Measurements from ENCODE around the gene RNU11. TPM values are rescaled to one million over a fixed set of nuclear protein-coding genes. Genes with fewer than 3 reads are reported as not detected.

Gene RNU11
- total and polyA plus RNA-seq, 2 of the 4 experiments (the other 2 are of a cell fraction) = not detected

GRCh38 chr1:28631713-28632112 is 16.7 kb upstream of the RNU11 start:
- Histone ChIP-seq H2BK5ac (ENCODE audit: low read depth, low read length, poor library complexity, severe bottlenecking) (no peak overlapping the region), H2AK5ac (ENCODE audit: low read depth, low read length) (no peak overlapping the region), H4K5ac (ENCODE audit: low read depth, low read length) (no peak overlapping the region), H4K91ac (ENCODE audit: insufficient read depth, low read depth, low read length) (no peak overlapping the region), H3K27me3 (ENCODE audit: control insufficient read depth, insufficient read depth, low read length) (no peaks in the 10 kb centered on the region), H3K56ac (ENCODE audit: extremely low read depth, insufficient read depth, low read length) (no peak overlapping the region), H3K27ac (ENCODE audit: insufficient read depth, low read length) (no peak overlapping the region), H3K18ac (ENCODE audit: low read depth, low read length) (no peak overlapping the region), H4K8ac (ENCODE audit: low read depth in 2 of 2, low read length in 2 of 2) (no peak overlapping the region), H3K14ac (replicated peaks; ENCODE audit: low read depth, low read length) (no peak overlapping the region), H2BK20ac (ENCODE audit: low read depth, low read length) (no peak overlapping the region), H3K9ac (ENCODE audit: low read depth, low read length) (no peak overlapping the region), H2BK120ac (ENCODE audit: low read depth, low read length) (no peak overlapping the region), H2AFZ (replicated peaks; ENCODE audit: low read length, poor library complexity) (no peak overlapping the region), H3K4ac (ENCODE audit: low read depth, low read length) (no peak overlapping the region), H3K79me1 (ENCODE audit: low read depth in 1 of 2, low read length in 2 of 2) (peaks cover 9 to 22% of the 10 kb centered on the region in 2 experiments), H3K23ac (ENCODE audit: low read depth, low read length) (no peak overlapping the region), H3K4me1 (ENCODE audit: control insufficient read depth, insufficient read depth, low read length) (no peaks in the 10 kb centered on the region), H3K4me2 (ENCODE audit: low read depth, low read length) (no peak overlapping the region), H4K20me1 (ENCODE audit: insufficient read depth, low read length) (no peaks in the 10 kb centered on the region), H3K9me1 (ENCODE audit: insufficient read depth, low read length) (no peaks in the 10 kb centered on the region), H3K36me3 (ENCODE audit: control insufficient read depth, insufficient read depth, low read length) (0 out of 2 replicates have a peak, but pooled peaks cover 2% of the 10 kb centered on the region), H2AK9ac (replicated peaks; ENCODE audit: low read depth, low read length, poor library complexity) (no peak overlapping the region), H3K9me3 (ENCODE audit: control insufficient read depth, insufficient read depth, low read length) (no peaks in the 10 kb centered on the region), H3K4me3 (ENCODE audit: insufficient read depth, low read depth, low read length) (no peak overlapping the region), H2BK15ac (ENCODE audit: low read depth, low read length) (no peak overlapping the region)
- DNase-seq (no peak), ATAC-seq (ENCODE audit: low read depth) (no peak)
- POLR2A ChIA-PET (ENCODE audit: unreplicated experiment) = no interaction called here
- TF ChIP-seq CTCF (conservative IDR thresholded peaks at IDR 0.05; ENCODE audit: low read depth, low read length) (no peak), NFE2L2 (IDR thresholded peaks at IDR 0.05; ENCODE audit: low read depth, low read length) (0 out of 2 replicates have a peak, but pooled peaks have one; percentile 21)
- WGBS, 2 experiments (ENCODE audit: extremely low coverage in 2 of 2, insufficient read length in 1 of 2) = no CpG with 5 or more reads among the region's 1 CpG
- no TSS peak for BruUV-seq (replicated peaks)
- CTCF ChIA-PET = interaction anchor here (0.6 kb wide), 1 partner anchor 12 kb away, joined by 3 read pairs; no protein-coding TSS in a partner anchor
- intact Hi-C loops (cut with micrococcal nuclease) = no loop called here
- dilution Hi-C loops (cut with HindIII; ENCODE audit: low sequenced_read_pairs, unreplicated experiment) = no loop called here
- in situ Hi-C loops (cut with MboI; ENCODE audit: low sequenced_read_pairs) = no loop called here
